ENCODE results near the gene TRABD2B.

The TRABD2B gene

DNA sequence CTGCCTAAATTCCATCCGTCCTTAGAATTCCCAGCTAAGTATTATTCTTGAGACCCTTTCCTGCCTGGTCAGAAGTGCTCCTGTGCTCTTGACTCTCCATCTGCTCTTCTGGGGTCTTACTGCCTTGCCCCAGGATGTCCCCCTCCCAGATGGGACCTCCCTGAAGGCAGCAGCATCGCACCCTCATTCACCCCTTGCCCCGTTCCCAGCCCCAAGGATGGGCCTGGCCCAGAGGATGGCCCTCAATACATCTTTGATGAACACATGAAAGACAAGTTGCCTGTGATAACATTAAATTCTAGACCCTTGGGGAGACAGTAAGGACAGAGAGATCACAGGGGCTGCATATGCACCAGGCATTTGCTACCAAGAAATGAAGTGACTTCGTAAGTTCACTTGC is 167.2 kb downstream of the TRABD2B start:
- no peak for DNase-seq (ENCODE audit: low read depth in 2 of 2)

DNA sequence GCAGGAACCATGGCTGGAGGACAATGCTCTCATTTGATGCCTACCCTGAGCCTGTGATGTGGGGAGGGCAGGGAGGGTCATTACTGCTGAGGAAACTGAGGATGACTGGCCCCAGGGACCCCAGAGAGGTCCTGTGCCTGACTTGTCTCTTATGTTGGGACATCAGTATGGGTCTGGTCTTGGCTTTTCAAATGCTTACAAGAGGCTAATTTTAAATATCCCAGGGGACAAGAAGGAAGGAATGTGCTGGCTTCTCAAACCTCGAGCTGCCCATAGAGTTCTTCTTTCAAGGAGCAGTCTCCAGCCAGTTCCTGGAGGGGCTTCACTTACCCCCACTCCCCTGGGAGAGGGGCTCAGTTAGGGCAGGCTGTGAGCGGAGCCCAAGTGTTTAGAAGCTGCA is 168.2 kb downstream of the TRABD2B start:
- no peak for DNase-seq (ENCODE audit: low read depth in 2 of 2)

- DNase-seq (ENCODE audit: low read depth in 2 of 2) = no peak
Measured at GRCh38 chr1:47827109-47827508, 170.1 kb downstream of the TRABD2B start.

DNA sequence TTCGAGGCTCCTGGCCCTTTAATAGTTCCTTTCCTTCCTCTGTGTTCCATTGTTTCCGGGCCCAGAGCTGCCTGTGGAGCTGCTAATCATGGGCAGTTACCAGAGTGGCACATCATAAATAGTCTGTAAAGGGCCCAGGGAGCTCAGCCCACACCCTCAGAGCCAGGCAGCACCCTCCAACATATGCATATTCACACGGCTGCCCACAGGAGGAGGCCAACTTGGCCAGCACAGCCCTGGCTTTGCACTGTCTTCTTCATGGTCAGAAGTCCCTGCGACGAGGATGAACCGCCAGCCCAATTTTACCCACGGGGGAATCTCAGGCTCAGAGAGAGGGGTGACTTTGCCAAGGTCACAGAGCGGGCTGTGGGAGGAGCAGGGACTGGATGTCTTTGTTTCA is 172.5 kb downstream of the TRABD2B start:
- DNase-seq (ENCODE audit: low read depth in 2 of 2) = no peak

GRCh38 chr1:47824297-47824696 is 172.9 kb downstream of the TRABD2B start:
- DNase-seq (ENCODE audit: low read depth in 2 of 2) = no peak

GRCh38 chr1:47823040-47823808 is 174.0 kb downstream of the TRABD2B start:
- DNase-seq (ENCODE audit: low read depth in 2 of 2) = no peak

GRCh38 chr1:47821760-47822159 is 175.4 kb downstream of the TRABD2B start:
- no peak for DNase-seq (ENCODE audit: low read depth in 2 of 2)

GRCh38 chr1:47819574-47819888 is 177.7 kb downstream of the TRABD2B start:
- no peak for DNase-seq (ENCODE audit: low read depth in 2 of 2)

DNA sequence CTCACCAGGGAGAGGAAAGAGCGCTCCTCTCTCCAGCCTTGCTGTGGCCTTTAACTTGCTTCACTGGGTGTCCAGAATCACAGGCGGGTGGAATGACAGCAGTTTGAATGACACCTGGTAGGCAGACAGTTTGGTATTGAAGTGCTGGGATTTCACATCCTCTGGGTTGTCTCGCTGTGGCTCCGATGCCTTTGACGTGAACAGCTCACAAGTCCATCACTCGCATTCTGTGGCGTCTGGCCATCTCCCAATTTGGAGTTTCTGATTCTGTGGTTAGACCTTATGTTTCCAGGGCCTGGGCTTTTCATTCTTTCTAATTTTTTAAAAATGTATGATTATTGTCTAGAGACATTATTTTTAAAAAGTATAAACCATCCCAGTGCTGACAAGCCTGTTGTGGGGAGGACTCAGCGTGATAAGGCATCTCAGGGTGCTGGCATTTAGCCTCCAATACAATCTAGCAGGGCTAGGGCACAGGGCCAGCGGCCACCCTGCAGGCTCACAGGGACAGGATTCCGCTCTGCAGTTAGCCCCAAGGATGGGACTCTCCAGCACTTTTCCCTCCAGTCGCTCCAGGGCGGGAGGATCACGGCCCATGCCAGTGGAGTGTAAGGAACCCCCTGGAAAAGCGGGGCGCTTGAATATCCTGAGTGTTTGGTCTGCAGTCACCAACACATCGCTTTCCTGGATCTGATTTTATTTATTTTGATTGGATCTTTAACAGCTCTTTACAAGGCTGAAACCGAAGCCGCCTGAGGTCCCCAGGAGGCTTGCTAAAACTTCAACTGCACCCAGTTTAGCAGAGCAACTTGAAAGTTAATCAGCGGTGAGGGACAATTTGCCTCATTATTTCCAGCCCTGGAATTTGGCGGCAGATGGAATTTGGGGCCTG is 178.3 kb downstream of the TRABD2B start:
- no peak for DNase-seq (ENCODE audit: low read depth in 2 of 2)

DNA sequence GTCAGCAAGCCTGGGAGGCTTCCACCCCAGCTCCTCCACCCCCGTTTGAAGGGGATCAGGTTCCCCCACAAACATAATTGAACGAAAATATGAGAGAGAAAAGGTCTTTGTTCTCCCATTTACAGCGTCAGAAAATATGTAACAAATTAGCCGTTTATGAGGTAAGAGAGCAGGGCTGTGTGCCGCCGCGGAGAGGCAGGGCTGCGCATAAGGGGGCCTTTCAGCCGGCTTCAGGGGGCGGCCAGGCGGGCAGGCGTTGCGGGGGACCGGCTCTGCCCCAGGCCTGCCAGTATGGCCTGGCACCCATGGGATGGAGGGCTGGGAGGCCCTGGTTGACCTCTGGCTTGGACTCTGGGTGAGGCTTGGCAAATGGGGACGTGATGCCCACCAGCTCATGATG is 179.3 kb downstream of the TRABD2B start:
- DNase-seq (ENCODE audit: low read depth in 2 of 2) = no peak

DNA sequence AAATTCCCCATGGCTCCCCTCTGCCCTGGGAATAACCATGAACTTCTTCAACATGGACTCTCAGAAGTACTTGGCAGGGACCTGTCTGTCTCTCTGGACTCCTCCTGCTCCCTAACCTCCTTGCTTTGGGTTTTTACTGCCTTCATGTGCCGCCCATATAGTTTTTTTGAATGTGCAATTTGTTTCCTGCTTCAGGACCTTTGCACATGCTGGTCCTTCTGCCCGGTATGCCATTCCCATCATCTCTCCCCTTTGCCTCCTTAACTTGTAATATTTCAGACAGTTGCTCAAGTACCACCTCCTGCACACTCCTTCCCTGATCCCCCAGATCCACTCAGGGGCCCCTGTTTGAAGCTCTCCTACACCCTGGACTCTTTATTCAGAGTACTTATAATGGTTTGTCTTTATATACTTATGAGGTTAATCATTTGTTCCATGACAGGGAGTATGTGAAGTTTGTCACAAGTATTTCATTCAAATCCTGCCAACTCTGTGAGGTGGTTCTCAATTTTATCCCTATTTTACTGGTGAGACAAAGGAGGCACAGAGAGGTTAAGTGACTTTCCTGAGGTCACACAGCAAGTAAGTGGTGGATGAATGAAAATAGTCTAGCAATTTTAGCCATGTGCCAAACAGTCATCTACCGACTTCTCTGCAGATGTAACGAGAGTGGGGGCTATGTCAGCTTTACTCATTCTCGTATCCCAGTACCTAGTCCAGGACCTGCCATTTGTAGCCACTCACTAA is 180.7 kb downstream of the TRABD2B start:
- DNase-seq (ENCODE audit: low read depth in 2 of 2) = no peak

DNA sequence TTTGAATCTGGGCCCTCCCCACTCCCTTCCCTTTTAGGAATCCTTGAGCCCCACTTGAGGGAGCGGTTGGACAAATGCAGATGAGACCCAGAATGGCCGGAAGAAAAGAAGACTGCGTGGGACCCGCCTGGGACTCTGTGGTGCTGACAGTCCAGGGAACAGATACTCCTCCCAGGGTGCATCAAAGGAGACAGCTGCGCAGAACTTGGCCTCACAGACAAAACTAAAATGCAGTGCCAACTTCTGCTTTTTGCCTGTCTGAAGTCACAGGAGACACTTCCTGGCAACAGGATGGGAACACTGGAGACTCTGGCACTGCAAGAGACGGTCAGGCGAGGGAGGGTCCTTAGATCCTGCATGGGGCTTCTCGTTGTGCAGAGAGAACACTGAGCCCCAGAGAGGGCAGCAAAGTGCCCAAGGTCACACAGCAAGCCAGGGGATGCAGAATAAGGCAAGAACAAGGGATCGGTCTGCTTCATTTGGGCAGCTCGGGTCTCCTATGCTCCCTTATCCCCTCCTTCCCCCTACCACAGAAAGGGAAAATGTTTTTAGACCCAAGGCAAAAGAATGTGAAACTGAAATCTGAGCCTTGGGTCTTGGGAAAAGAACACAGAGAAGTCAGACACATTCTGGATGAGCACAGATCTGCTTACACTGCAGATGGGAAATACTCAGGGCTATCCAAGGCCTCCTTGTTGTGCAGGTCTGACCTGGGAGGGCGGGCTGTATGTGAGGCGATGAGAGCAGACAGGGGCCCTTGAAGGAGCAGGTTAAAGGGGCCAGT is 182.4 kb downstream of the TRABD2B start:
- DNase-seq (ENCODE audit: low read depth in 2 of 2) = no peak

GRCh38 chr1:47813970-47814369 is 183.2 kb downstream of the TRABD2B start:
- DNase-seq (ENCODE audit: low read depth in 2 of 2) = no peak

GRCh38 chr1:47812904-47813514 is 184.2 kb downstream of the TRABD2B start:
- DNase-seq (ENCODE audit: low read depth in 2 of 2) = no peak

GRCh38 chr1:47810964-47811682 is 186.1 kb downstream of the TRABD2B start:
- no peak for DNase-seq (ENCODE audit: low read depth in 2 of 2)

DNA sequence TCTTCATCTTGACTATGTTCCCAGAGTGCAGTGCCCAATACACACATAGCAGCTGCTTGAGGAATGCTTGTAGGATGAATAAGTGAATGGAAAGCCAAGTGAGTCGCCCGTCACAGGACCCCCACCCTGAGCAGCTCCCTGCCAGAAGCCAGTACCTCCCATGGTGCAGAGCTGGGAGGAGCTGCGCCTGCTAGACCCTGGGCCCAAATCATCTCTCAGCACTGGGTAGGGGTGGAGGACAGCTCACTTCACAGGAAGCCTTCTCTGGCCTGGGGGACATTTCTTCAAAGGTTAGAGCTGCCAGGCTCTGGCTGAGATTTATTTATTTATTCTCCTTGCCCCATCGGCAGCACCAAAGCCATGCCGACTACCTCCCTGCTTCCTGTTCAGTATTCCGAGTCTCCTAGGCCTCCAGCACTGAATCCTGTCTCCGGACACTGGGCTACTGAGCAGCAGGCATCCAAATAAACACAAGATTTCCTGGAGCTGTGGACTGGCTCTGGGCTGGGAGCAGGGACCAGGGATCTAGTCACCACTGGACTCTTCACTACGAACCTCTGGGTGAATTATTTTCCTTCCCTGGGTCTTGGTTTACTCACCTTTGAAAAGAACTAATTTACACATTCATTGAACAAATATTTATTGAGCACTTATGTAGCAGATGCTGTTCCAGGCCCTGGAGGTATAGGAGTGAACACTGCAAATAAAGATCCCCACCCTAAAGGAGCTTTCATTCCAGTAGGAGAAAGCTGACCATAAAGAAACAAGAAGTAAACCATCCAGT is 187.7 kb downstream of the TRABD2B start:
- no peak for DNase-seq (ENCODE audit: low read depth in 2 of 2)

- no peak for DNase-seq (ENCODE audit: low read depth in 2 of 2)
Measured at GRCh38 chr1:47808612-47809011, 188.6 kb downstream of the TRABD2B start.

DNA sequence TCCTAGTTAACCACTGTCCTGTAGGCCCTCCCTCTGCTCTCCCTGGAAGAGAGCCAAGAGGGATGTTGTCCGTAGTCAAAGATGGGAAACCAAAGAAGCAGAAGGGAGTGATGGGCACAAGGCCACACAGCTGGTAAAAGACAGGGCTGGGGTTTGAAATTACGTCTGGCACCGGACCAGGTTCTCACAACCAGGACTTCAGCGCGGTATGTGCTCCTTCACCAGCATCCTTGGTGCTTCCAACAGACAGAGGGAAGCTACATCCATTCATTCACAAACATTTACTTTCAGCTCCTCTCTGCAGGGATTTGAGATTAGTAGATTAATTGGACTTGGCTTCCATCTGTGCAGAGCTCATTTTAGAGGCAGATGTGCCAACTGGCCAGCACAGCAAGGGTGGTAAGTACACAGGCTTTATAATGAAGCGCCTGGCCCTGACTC is 191.2 kb downstream of the TRABD2B start:
- DNase-seq (ENCODE audit: low read depth in 2 of 2) = no peak

DNA sequence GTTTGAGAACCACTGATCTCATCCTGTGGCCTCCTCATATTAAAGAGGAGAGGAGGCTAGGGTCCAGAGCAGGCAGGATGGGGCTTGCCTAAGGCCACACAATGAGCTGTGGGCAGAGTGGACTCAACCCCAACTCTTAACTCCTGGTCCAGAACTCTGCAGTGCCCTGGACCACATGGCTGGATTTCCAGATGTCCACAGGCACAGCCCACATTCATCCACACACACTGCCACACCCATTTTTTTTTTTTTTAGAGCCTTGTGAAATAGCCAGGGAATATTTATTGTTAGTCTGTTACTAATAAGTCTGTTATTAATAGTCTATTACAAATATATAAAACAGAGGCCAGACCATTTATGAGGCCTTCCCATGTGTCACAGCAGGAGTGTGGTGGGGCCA is 192.2 kb downstream of the TRABD2B start:
- DNase-seq (ENCODE audit: low read depth in 2 of 2) = no peak
